AG08396 (cell line): ENCODE results near the gene C5.
"Not testable (repeated sequence)": the region's sequence is repeated elsewhere in the genome, so short reads cannot be mapped to it uniquely, and the experiment has no call there.

ENCODE experiments used
- DNase-seq: peaks from one replicate; pipeline ENCODE4 v3.0.0; 2012; ENCODE audit warnings: low spot score, mixed read lengths

The C5 gene

GRCh38 chr9:120979797-120980196 is 70.3 kb downstream of the C5 start:
- DNase-seq: no peak

- no peak for DNase-seq
These were observed 71.1 kb downstream of the C5 start for GRCh38 chr9:120978987-120979386.

GRCh38 chr9:120977321-120977720 is 72.8 kb downstream of the C5 start:
- no peak for DNase-seq

GRCh38 chr9:120974921-120975320 is 75.2 kb downstream of the C5 start:
- no peak for DNase-seq

GRCh38 chr9:120974181-120974580 is 75.9 kb downstream of the C5 start:
- no peak for DNase-seq

DNA sequence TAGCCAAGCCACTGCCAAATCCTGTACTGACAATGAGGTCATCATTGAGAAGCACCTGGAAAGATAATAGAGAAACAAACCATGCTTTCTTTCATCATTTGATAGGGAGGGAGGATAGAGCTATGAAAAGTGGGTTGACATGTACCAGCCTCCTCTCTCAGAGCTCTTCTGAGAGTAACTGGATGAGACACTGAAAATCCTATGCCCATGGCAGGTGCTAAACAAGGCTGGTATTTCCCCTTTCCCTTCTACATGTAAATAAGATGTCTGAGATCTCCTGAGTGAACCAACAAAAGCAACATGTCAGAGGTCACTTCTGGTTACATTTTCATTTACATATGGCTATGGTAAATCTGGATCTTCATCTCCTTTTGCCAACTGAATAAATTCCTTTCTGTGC is 78.1 kb downstream of the C5 start:
- no peak for DNase-seq

DNA sequence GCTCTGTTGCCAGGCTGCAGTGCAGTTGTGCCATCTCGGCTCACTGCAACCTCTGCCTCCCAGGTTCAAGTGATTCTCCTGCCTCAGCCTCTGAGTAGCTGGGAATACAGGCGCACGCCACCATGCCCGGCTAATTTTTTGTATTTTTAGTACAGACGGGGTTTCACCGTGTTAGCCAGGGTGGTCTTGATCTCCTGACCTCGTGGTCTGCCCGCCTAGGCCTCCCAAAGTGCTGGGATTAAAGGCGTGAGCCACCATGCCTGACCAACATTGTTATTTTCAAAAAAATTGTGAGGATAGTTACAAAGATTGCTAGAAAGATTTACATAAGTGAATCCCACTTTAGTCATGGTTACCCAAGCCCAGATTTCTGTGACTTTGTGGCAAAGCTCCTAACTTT is 78.6 kb downstream of the C5 start:
- DNase-seq: not testable (repeated sequence)

DNA sequence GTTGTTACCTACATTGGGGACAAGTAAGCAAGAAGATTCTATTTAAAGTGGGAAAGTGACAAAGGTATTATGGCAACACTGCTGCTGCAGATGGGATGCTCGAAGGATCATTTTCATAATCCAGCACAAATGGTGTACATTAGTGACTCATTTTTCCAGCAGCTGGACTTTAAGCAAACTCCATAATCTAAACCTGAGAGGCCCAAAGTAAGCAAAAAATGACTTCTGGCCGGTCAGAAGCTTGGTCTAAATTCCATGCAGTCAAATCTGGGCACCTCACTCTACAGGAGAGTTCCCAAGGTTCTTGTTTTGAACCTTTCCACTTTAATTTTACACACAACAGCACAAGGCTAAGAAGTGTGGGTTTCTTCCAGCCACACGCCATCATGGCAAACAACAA is 79.8 kb downstream of the C5 start:
- DNase-seq: peak; percentile 18

- no peak for DNase-seq
These were observed 84.1 kb downstream of the C5 start for GRCh38 chr9:120966013-120966369.

DNA sequence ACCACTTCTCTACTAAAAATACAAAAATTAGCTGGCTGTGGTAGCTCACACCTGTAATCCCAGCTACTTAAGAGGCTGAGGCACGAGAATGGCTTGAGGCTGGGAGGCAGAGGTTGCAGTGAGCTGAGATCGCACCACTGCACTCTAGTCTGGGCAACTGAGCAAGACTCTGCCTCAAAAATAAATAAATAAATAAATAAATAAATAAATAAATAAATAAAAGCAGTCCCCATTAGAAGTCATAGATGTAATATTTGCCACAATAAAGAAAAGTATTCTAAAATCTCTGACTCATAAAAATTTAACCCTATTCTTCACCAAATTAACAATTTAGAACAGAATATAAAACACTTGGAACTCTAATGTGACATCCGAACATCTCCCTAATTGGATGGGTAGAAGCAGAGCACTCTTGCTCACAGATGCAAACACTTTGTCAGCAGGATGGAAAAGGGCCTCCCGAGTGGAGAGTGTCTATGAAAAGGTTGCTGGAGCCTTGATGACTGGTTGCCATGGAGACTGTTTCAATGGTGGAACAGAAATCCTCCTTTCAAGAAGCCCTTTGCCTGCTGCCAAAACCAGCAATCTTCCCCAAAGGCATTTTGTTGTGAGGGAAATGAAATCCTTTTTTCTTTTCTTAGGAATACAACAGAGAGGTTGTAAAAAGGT is 84.6 kb downstream of the C5 start:
- no peak for DNase-seq

DNA sequence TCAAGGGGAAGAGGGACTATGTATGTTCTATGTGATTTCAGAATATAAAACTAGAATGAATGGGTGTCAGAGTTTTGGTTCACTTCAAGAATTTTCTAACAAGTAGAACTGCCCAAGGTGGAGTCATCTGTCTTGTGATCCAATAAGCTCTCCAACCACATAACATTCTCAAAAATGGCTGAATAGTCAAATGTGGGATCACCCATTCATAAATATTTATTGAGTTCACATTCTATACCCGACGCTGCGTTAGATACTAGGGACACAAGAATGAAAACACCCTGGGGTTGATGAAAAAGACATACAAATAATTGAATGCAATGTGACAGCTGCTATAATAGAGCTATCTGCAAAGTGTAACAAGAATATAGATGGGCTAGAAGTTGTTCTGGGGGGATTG is 88.1 kb downstream of the C5 start:
- no peak for DNase-seq

DNA sequence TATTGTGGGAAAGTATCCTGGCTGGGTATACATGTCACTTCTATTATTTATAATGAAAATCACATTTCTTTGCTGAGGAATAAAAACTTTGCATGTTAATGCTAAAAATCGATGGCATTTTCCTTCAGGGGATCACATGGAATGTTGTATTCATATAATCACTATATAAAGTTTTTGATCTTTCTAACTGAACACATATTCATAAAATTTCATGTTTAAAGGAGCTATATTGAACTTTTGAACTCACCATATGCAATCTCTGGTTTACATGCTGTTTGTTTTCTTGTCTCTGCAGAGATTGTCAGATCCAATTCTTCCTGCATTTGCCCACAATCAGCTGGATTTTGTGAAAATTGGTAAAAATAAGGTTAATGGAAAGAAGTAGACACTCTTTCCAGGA is 90.1 kb downstream of the C5 start:
- DNase-seq: no peak

GRCh38 chr9:120956862-120957261 is 93.2 kb downstream of the C5 start:
- no peak for DNase-seq

- DNase-seq: no peak
These were observed 98.0 kb downstream of the C5 start for GRCh38 chr9:120951960-120952618.

- DNase-seq: no peak
These were observed 99.4 kb downstream of the C5 start for GRCh38 chr9:120950421-120951388.

DNA sequence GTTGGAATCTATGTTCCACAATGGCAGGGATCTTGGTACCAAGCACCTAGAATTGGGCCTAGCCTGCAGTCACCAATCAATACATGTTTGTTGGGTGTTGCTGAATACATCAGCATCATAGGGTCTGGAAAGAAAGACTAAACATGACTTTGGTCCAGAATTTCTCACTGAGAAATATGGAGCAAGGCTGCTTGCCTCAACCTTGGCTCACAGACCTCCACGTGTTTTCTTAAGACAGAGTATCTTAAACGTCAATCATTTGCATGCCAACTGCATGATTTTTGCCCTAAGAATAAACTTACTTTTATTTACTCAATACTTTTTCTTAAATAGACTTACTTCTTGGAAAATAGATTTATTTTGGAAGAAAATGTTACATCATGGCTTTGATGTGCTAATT is 100.8 kb downstream of the C5 start:
- no peak for DNase-seq

DNA sequence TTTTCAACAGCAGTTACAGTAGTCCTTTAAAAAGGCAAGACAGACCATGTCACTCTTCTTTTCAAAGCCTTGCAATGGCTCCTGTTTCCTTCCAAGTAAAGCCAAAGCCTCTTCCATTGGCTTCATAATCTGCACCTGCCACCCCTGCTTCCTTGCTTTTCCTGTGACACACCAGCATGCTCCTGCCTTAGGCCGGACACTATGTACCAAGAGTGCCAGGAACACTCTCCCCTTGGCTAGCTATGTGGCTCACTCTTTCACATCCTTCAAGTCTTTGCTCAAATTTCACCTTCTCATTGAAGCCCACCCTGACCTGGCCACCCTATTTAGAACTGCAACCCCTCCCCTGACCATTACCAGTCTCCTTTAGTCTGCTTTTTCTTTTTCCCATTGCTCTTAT is 101.3 kb downstream of the C5 start:
- DNase-seq: no peak

GRCh38 chr9:120947222-120947621 is 102.9 kb downstream of the C5 start:
- DNase-seq: no peak

GRCh38 chr9:120946259-120946658 is 103.8 kb downstream of the C5 start:
- DNase-seq: peak; percentile 36

- DNase-seq: no peak
These were observed 105.1 kb downstream of the C5 start for GRCh38 chr9:120944948-120945347.

DNA sequence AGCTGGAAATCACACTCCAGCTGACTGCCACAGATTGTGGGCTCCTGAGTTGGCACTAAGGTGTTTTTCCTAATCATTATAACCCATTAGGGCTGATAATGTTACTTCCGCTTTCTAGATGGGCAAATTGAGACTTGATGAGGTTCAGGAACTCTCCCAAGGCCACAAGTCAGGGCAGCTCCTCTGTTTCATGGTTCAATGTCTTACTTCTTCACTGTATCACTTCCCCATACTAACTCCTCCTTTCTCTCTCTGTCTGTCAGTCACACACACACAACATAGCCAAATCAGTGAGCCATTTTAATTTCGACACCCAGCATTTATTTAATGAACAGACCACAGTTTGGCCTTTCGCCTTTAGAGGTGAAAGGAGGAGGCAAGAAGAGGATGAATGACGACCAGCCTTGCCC is 105.6 kb downstream of the C5 start:
- DNase-seq: no peak

DNA sequence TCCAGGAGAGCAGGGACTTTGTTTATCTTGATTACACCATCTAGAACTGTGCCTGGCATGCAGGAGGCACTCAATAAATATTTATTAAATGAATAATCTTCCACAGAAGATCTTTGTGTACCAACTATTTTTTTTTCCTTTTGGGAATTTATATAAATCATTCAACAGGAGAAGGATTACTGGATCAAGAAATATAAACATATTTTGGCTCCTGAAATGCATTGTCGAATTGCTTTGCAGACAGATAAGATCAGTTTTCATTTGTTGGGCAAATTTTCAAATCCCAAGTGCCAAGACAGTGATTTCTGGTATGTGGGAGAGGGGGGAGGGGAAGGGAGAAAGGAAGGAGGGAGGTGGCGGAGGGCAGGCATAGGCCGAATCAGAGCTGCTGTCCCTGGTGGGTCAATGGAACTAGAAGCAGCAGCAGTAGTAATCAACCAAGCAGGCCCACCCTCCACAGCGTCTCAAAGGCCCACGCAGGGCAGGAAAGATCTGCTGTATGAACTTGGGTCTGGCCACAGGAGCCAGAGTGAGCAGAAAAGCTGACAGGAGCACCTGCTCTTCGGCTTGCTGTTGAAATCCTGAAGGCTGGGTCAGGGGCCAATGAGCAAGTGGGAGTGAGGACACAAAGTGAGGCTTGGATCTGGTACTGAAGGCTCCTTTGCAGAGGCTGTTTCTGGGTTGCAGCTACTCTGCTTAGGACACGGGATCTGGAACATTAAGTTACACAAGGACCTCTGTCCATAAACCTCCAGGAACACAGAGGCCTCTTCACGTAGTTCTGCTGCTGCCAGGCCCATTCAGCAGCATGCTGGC is 107.7 kb downstream of the C5 start:
- no peak for DNase-seq
